Omental fat pad (tissue), 4 donors: ENCODE measurements around the gene ESR1. TPM values are rescaled to one million over a fixed set of nuclear protein-coding genes. Genes with fewer than 3 reads are reported as not detected.
"Not testable (repeated sequence)": the region's sequence is repeated elsewhere in the genome, so short reads cannot be mapped to it uniquely, and the experiment has no call there.

ENCODE experiments used
- ATAC-seq: fragments of 150-250 bp; one replicate; pipeline ENCODE4 v1.9.1; 2016; ENCODE audit warnings: mild to moderate bottlenecking, moderate library complexity; ENCODE audit not compliant: low FRiP score
- DNase-seq: peaks from one replicate; pipeline ENCODE4 v3.0.0-alpha.2; 2019; ENCODE audit warnings: low spot score
- CTCF ChIP-seq, 3 donors: fragments of 450-650 bp; IDR thresholded peaks; one replicate each; pipeline ENCODE4 v1.5.1; 2016 to 2017; ENCODE audit warnings: antibody characterized with exemption in 3 of 3, mild to moderate bottlenecking in 3 of 3, moderate library complexity in 2 of 3
- total RNA-seq, 4 donors: library from RNA; depleted of rRNA; stranded (reverse); fragments of >200 nt; gene quantifications; one replicate each; pipeline ENCODE4 v1.1.0, GENCODE V29; 2016

Gene ESR1
- total RNA-seq, 4 donors from 2014 or later: 2.3 to 4.9 (median 3.8) TPM

- no peak for TF ChIP-seq CTCF (IDR thresholded peaks at IDR 0.05)
- ATAC-seq: no peak
These were observed 166.7 kb downstream of the ESR1 start for GRCh38 chr6:151974061-151974617.

GRCh38 chr6:151975795-151976194, 168.3 kb downstream of the ESR1 start:
- DNase-seq (no peak), ATAC-seq (no peak)
- no peak for TF ChIP-seq CTCF (IDR thresholded peaks at IDR 0.05)

More at GRCh38 chr6:151974061-151974617, 166.7 kb downstream of the ESR1 start:
- no peak for DNase-seq

- not testable (repeated sequence) for DNase-seq, ATAC-seq
These were observed 180.7 kb downstream of the ESR1 start for GRCh38 chr6:151988199-151988598.

GRCh38 chr6:151992091-151992490, 184.6 kb downstream of the ESR1 start:
- ATAC-seq: no peak
- no peak for TF ChIP-seq CTCF (IDR thresholded peaks at IDR 0.05)

GRCh38 chr6:151993364-151993763, 185.9 kb downstream of the ESR1 start:
- ATAC-seq (no peak), DNase-seq (no peak)
- no peak for TF ChIP-seq CTCF (IDR thresholded peaks at IDR 0.05)

More at GRCh38 chr6:151992091-151992490, 184.6 kb downstream of the ESR1 start:
- no peak for DNase-seq

GRCh38 chr6:151998784-151999183, 191.3 kb downstream of the ESR1 start:
- ATAC-seq: no peak
- DNase-seq: no peak
- no peak for TF ChIP-seq CTCF (IDR thresholded peaks at IDR 0.05)

- DNase-seq (no peak), ATAC-seq (no peak)
- TF ChIP-seq CTCF (IDR thresholded peaks at IDR 0.05): no peak
These were observed 191.7 kb downstream of the ESR1 start for GRCh38 chr6:151999194-151999593.
